ENCODE measurements around the gene ALDH3B2. TPM values are rescaled to one million over a fixed set of nuclear protein-coding genes. Genes with fewer than 3 reads are reported as not detected.

The ALDH3B2 gene
- total and polyA plus RNA-seq, 2 experiments from 2014 or later, result not detected

DNA sequence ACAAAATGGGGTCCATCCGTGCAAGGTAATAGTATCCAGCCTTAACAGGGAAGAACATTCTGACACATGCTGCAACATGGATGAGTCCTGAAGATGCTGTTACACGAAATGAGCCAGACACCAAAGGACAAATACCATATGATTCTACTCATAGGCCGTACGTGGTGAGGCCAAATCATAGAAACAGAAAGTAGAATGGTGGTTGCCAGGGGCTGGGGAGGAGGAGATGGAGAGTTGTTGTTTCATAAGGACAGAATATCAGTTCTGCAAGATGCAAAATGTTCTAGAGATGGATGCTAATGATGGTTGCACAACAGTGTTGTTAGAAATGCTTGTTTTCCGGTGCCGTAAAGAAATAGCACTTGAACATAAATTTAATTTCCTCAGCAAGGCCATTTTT lies 37.5 kb downstream of the ALDH3B2 start:
- Histone ChIP-seq H3K4me1 (ENCODE audit: insufficient read depth) (no peaks in the 10 kb centered on the region), H3K4me3 (no peak overlapping the region), H3F3A (replicated peaks; ENCODE audit: low read depth) (no peaks in the 10 kb centered on the region), H3K27ac (ENCODE audit: low read depth) (no peak overlapping the region), H3K27me3 (ENCODE audit: insufficient read depth) (peaks cover 8% of the 10 kb centered on the region), H3K9me2 (ENCODE audit: insufficient read depth) (no peaks in the 10 kb centered on the region), H3K4me2 (no peak overlapping the region), H4K20me1 (replicated peaks; ENCODE audit: insufficient read depth) (no peaks in the 10 kb centered on the region), H2AFZ (no peak overlapping the region), H3K79me2 (replicated peaks; ENCODE audit: insufficient read depth) (no peaks in the 10 kb centered on the region), H3K36me3 (ENCODE audit: insufficient read depth) (no peaks in the 10 kb centered on the region)
- no peak for DNase-seq (ENCODE audit: low spot score)
- ATAC-seq, result no peak
- H3K9me3 Mint-ChIP-seq, result no peaks in the 10 kb centered on the region; the same call in 2 of the 3 replicates
- no peaks in the 10 kb centered on the region; the same call in 2 of the 3 replicates for H3K36me3 Mint-ChIP-seq (ENCODE audit: low read depth)
- no peak overlapping the region for H3K4me3 Mint-ChIP-seq
- no peak overlapping the region for H3K27ac Mint-ChIP-seq
- TF ChIP-seq, protein P1, sequence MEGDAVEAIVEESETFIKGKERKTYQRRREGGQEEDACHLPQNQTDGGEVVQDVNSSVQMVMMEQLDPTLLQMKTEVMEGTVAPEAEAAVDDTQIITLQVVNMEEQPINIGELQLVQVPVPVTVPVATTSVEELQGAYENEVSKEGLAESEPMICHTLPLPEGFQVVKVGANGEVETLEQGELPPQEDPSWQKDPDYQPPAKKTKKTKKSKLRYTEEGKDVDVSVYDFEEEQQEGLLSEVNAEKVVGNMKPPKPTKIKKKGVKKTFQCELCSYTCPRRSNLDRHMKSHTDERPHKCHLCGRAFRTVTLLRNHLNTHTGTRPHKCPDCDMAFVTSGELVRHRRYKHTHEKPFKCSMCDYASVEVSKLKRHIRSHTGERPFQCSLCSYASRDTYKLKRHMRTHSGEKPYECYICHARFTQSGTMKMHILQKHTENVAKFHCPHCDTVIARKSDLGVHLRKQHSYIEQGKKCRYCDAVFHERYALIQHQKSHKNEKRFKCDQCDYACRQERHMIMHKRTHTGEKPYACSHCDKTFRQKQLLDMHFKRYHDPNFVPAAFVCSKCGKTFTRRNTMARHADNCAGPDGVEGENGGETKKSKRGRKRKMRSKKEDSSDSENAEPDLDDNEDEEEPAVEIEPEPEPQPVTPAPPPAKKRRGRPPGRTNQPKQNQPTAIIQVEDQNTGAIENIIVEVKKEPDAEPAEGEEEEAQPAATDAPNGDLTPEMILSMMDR (conservative IDR thresholded peaks at IDR 0.05; ENCODE audit: low read depth in 2 of 2), result no peak
- TF ChIP-seq POLR2AphosphoS5 (IDR thresholded peaks at IDR 0.05; ENCODE audit: low read depth) (no peak), ZNF114 (CRISPR knock-in tag; IDR thresholded peaks at IDR 0.05) (no peak), EZH2phosphoT487 (IDR thresholded peaks at IDR 0.05; ENCODE audit: unreplicated experiment) (no peak), JUNB (IDR thresholded peaks at IDR 0.05; ENCODE audit: unreplicated experiment) (no peak), CREB1 (CRISPR knock-in tag; IDR thresholded peaks at IDR 0.05; ENCODE audit: low read depth) (no peak), ZNF331 (CRISPR knock-in tag; IDR thresholded peaks at IDR 0.05; ENCODE audit: low read depth) (no peak), NANOG (IDR thresholded peaks at IDR 0.05; ENCODE audit: borderline replicate concordance) (no peak), STAT1 (IDR thresholded peaks at IDR 0.05; ENCODE audit: unreplicated experiment) (no peak), EZH2 (IDR thresholded peaks at IDR 0.05; ENCODE audit: low read depth, unreplicated experiment) (no peak)
- TF ChIP-seq, protein P2, sequence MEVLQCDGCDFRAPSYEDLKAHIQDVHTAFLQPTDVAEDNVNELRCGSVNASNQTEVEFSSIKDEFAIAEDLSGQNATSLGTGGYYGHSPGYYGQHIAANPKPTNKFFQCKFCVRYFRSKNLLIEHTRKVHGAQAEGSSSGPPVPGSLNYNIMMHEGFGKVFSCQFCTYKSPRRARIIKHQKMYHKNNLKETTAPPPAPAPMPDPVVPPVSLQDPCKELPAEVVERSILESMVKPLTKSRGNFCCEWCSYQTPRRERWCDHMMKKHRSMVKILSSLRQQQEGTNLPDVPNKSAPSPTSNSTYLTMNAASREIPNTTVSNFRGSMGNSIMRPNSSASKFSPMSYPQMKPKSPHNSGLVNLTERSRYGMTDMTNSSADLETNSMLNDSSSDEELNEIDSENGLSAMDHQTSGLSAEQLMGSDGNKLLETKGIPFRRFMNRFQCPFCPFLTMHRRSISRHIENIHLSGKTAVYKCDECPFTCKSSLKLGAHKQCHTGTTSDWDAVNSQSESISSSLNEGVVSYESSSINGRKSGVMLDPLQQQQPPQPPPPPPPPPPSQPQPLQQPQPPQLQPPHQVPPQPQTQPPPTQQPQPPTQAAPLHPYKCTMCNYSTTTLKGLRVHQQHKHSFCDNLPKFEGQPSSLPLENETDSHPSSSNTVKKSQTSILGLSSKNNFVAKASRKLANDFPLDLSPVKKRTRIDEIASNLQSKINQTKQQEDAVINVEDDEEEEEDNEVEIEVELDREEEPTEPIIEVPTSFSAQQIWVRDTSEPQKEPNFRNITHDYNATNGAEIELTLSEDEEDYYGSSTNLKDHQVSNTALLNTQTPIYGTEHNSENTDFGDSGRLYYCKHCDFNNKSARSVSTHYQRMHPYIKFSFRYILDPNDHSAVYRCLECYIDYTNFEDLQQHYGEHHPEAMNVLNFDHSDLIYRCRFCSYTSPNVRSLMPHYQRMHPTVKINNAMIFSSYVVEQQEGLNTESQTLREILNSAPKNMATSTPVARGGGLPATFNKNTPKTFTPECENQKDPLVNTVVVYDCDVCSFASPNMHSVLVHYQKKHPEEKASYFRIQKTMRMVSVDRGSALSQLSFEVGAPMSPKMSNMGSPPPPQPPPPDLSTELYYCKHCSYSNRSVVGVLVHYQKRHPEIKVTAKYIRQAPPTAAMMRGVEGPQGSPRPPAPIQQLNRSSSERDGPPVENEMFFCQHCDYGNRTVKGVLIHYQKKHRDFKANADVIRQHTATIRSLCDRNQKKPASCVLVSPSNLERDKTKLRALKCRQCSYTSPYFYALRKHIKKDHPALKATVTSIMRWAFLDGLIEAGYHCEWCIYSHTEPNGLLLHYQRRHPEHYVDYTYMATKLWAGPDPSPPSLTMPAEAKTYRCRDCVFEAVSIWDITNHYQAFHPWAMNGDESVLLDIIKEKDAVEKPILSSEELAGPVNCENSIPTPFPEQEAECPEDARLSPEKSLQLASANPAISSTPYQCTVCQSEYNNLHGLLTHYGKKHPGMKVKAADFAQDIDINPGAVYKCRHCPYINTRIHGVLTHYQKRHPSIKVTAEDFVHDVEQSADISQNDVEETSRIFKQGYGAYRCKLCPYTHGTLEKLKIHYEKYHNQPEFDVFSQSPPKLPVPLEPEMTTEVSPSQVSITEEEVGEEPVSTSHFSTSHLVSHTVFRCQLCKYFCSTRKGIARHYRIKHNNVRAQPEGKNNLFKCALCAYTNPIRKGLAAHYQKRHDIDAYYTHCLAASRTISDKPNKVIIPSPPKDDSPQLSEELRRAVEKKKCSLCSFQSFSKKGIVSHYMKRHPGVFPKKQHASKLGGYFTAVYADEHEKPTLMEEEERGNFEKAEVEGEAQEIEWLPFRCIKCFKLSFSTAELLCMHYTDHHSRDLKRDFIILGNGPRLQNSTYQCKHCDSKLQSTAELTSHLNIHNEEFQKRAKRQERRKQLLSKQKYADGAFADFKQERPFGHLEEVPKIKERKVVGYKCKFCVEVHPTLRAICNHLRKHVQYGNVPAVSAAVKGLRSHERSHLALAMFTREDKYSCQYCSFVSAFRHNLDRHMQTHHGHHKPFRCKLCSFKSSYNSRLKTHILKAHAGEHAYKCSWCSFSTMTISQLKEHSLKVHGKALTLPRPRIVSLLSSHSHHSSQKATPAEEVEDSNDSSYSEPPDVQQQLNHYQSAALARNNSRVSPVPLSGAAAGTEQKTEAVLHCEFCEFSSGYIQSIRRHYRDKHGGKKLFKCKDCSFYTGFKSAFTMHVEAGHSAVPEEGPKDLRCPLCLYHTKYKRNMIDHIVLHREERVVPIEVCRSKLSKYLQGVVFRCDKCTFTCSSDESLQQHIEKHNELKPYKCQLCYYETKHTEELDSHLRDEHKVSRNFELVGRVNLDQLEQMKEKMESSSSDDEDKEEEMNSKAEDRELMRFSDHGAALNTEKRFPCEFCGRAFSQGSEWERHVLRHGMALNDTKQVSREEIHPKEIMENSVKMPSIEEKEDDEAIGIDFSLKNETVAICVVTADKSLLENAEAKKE (CRISPR knock-in tag; IDR thresholded peaks at IDR 0.05), result no peak
- TF ChIP-seq, protein P3, sequence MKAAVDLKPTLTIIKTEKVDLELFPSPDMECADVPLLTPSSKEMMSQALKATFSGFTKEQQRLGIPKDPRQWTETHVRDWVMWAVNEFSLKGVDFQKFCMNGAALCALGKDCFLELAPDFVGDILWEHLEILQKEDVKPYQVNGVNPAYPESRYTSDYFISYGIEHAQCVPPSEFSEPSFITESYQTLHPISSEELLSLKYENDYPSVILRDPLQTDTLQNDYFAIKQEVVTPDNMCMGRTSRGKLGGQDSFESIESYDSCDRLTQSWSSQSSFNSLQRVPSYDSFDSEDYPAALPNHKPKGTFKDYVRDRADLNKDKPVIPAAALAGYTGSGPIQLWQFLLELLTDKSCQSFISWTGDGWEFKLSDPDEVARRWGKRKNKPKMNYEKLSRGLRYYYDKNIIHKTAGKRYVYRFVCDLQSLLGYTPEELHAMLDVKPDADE (IDR thresholded peaks at IDR 0.05), result no peak
- TF ChIP-seq, protein P4, sequence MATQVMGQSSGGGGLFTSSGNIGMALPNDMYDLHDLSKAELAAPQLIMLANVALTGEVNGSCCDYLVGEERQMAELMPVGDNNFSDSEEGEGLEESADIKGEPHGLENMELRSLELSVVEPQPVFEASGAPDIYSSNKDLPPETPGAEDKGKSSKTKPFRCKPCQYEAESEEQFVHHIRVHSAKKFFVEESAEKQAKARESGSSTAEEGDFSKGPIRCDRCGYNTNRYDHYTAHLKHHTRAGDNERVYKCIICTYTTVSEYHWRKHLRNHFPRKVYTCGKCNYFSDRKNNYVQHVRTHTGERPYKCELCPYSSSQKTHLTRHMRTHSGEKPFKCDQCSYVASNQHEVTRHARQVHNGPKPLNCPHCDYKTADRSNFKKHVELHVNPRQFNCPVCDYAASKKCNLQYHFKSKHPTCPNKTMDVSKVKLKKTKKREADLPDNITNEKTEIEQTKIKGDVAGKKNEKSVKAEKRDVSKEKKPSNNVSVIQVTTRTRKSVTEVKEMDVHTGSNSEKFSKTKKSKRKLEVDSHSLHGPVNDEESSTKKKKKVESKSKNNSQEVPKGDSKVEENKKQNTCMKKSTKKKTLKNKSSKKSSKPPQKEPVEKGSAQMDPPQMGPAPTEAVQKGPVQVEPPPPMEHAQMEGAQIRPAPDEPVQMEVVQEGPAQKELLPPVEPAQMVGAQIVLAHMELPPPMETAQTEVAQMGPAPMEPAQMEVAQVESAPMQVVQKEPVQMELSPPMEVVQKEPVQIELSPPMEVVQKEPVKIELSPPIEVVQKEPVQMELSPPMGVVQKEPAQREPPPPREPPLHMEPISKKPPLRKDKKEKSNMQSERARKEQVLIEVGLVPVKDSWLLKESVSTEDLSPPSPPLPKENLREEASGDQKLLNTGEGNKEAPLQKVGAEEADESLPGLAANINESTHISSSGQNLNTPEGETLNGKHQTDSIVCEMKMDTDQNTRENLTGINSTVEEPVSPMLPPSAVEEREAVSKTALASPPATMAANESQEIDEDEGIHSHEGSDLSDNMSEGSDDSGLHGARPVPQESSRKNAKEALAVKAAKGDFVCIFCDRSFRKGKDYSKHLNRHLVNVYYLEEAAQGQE (IDR thresholded peaks at IDR 0.05; ENCODE audit: unreplicated experiment), result no peak
- peaks cover 22% of the 10 kb centered on the region for H3K27me3 Mint-ChIP-seq (ENCODE audit: insufficient read depth, low read depth, poor library complexity)
- H3K4me1 Mint-ChIP-seq, result peaks cover 8% of the 10 kb centered on the region; the same call in 2 of the 3 replicates
